GM12872 (cell line): ENCODE data around the gene RAPGEF5.

Experiments used
- CTCF ChIP-seq: IDR thresholded peaks from 3 replicates; pipeline ENCODE4 v1.5.1; 2011; ENCODE audit warnings: low read depth, mild to moderate bottlenecking, low read length, moderate library complexity; ENCODE audit not compliant: insufficient read depth

The RAPGEF5 gene

GRCh38 chr7:22356010-22356691 lies 803 bp downstream of the RAPGEF5 start:
- TF ChIP-seq CTCF: no peak

GRCh38 chr7:22355620-22356009 lies 1.3 kb downstream of the RAPGEF5 start:
- TF ChIP-seq CTCF: no peak

- no peak for TF ChIP-seq CTCF
Observed at GRCh38 chr7:22354462-22354861, 2.5 kb downstream of the RAPGEF5 start.

GRCh38 chr7:22352887-22353286 lies 4.1 kb downstream of the RAPGEF5 start:
- TF ChIP-seq CTCF: no peak

GRCh38 chr7:22351878-22352277 lies 5.1 kb downstream of the RAPGEF5 start:
- TF ChIP-seq CTCF: no peak

- no peak for TF ChIP-seq CTCF
Observed at GRCh38 chr7:22351329-22351692, 5.6 kb downstream of the RAPGEF5 start.

GRCh38 chr7:22350466-22351328 lies 6.3 kb downstream of the RAPGEF5 start:
- TF ChIP-seq CTCF: no peak
